OCI-LY3 (cell line): Measurements from ENCODE around the gene ARHGAP26.

Source experiments
- EZH2phosphoT487 ChIP-seq: fragments of 200-600 bp; shearing (Covaris generic); IDR thresholded peaks from 2 replicates; pipeline ENCODE4 v1.6.1; 2018; ENCODE audit warnings: antibody characterized with exemption, mixed run types, low read depth
- TF ChIP-seq, protein P1 (sequence below): fragments of 200-600, 300-600 bp; sonication (generic); IDR thresholded peaks from 2 replicates; pipeline ENCODE4 v1.5.1; 2014; ENCODE audit warnings: antibody characterized with exemption, low read length, low read depth

DNA sequence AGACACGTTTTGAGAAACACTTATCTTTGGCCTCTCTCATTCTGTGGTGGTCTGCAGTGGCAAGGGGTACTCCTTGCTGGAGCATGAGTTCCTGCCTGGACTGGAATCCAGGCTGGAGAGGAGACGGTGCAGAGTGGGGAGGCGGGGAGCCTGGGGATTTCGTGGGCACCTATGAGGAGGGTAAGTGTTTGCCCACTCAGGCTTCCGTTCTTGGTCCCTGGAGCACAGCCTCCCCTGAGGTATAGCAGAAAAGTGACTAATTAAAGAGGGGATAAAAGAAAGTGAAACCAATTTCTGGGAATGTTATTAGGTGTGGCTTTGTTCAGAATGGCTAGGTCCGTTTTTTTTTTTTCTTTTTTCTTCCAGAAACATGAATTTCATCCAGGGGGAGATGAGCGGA lies 90.8 kb downstream of the ARHGAP26 start:
- TF ChIP-seq, protein P1, sequence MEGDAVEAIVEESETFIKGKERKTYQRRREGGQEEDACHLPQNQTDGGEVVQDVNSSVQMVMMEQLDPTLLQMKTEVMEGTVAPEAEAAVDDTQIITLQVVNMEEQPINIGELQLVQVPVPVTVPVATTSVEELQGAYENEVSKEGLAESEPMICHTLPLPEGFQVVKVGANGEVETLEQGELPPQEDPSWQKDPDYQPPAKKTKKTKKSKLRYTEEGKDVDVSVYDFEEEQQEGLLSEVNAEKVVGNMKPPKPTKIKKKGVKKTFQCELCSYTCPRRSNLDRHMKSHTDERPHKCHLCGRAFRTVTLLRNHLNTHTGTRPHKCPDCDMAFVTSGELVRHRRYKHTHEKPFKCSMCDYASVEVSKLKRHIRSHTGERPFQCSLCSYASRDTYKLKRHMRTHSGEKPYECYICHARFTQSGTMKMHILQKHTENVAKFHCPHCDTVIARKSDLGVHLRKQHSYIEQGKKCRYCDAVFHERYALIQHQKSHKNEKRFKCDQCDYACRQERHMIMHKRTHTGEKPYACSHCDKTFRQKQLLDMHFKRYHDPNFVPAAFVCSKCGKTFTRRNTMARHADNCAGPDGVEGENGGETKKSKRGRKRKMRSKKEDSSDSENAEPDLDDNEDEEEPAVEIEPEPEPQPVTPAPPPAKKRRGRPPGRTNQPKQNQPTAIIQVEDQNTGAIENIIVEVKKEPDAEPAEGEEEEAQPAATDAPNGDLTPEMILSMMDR, result no peak
- no peak for TF ChIP-seq EZH2phosphoT487
